Fibroblast of skin of left quadriceps (primary cell): ENCODE measurements around the gene XCL2.

Experiments used
- DNase-seq, 2 experiments: peaks; one replicate each; pipeline ENCODE4 v3.0.0-alpha.2; 2013; ENCODE audit warnings: low read depth in 2 of 2

Gene XCL2

GRCh38 chr1:168513656-168514404 lies 30.0 kb downstream of the XCL2 start:
- DNase-seq: no peak

GRCh38 chr1:168512864-168513595 lies 30.8 kb downstream of the XCL2 start:
- no peak for DNase-seq

GRCh38 chr1:168509875-168510791 lies 33.7 kb downstream of the XCL2 start:
- no peak for DNase-seq

- no peak for DNase-seq
Observed at GRCh38 chr1:168509210-168509609, 34.6 kb downstream of the XCL2 start.

- no peak for DNase-seq
Observed at GRCh38 chr1:168507828-168508227, 36.0 kb downstream of the XCL2 start.

GRCh38 chr1:168507231-168507630 lies 36.6 kb downstream of the XCL2 start:
- no peak for DNase-seq

- DNase-seq: no peak
Observed at GRCh38 chr1:168506204-168506819, 37.5 kb downstream of the XCL2 start.

DNA sequence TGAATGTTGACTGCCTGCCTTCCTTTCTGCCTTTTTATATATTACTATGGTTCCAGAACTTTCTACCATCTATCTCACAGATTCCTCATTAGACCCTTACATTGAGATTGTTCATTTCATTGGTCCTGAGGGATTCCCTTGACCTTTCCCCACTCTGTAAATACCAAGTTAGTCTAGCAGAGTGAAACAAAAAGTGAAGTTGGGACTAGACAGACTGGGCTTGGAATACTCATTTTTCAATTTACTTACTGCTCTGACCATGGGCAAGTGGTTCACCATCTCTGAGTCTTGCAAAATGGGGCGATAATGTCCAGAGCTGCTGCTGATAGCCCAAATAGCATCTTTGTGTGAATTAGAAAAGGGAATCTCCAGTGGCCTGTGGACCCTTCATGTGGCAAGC lies 38.8 kb downstream of the XCL2 start:
- DNase-seq: no peak

GRCh38 chr1:168504064-168504837 lies 39.5 kb downstream of the XCL2 start:
- no peak for DNase-seq

GRCh38 chr1:168499688-168500049 lies 44.1 kb downstream of the XCL2 start:
- no peak for DNase-seq

- no peak for DNase-seq
Observed at GRCh38 chr1:168498956-168499687, 44.7 kb downstream of the XCL2 start.

DNA sequence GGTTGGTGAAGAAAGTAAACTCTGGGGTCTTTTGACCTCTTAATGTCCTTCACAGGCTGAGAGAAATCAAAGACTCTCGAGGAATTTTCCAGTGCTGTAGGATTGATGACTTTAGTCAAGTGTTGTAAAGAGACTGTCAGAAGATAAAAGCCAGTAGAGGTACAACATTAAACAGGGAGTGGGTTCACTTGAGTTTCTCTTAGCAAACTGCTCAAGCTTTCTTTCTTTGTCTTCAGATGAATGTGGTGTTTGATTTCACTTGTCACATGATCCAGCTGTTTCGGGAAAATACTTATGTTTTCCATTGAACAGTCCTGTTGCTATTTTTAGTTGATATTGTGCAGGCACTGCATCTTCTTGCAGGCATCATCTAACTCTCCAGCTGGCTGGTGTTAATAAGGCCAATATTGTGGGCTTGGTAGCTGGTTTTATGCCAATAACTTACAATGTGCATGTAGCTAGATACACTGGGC lies 45.6 kb downstream of the XCL2 start:
- peak; percentile 55 to 63 for DNase-seq

DNA sequence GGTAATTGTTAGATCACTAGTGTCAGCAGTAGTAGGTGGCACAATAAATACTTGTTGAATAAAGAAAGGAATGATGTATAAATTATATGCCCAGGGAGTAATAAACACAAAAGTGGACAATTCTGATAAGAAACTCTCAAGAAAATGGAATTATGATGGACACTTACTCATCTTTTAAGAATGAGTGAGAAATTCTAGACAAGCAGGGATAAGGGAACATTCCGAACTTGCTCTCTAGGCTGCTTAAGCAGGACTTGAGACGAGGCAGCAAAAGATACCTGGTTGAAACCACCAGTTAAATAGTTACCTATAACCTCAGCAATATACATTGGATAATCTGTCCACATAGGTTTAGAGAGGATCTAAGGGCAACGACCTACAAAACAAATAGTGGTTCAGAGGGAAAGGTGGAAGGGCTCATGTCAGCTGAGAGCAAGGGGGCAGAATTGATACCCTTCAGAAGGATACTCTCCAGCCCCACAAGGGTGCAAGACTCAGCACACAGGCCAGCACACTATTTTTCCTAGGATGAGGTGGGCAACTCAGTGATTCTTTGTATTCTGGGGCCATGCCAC lies 46.3 kb downstream of the XCL2 start:
- DNase-seq: no peak

DNA sequence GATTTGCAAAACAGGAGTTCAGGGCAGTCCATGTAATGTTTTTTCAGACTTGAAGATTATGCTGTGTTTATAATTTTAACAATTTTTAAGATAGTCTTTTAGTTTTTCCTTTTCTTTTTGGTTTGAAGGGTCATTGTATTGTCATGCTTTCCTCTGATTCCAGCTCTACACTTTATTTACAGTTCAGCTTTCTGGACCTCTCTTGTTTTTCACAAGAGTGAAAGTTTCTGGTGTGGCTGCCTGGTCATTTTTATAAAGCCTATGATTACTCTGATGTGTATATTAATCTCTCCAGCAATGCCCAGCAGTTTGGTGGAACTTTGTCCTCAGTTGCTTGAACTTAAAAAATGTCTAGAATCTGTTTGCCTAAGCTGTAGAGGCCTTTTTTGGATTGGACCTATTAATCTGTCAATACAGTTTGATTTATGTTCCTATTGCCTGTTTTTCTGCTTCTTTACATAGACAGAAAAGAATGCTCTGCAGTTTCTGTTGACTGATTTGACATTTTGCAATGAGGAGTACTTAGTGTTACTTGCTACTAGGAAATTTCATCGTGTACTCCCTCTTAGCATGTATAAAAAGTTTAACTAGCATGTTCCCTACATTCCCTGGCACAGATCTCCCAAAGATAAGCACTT lies 52.2 kb downstream of the XCL2 start:
- DNase-seq: no peak
